Measurements from ENCODE around the gene ZBTB7C. TPM values are rescaled to one million over a fixed set of nuclear protein-coding genes. Genes with fewer than 3 reads are reported as not detected.

ZBTB7C gene
- total and polyA plus RNA-seq, 10 of the 15 experiments (the other 5 are each of a cell fraction or from before 2014, with no cell fraction given), result under 0.01 to 0.08 (median 0.01) TPM; not detected in 7

GRCh38 chr18:48049757-48050156, 359.4 kb downstream of the ZBTB7C start:
- RAD21 ChIA-PET (ENCODE audit: unreplicated experiment), result no interaction called here
- 65% methylated on average over 5 of the region's 5 CpGs for WGBS (ENCODE audit: insufficient coverage, insufficient replicate concordance, low lambda C conversion rate, missing lambda C conversion rate)
- no peak overlapping the region for H3K27ac ChIP-seq (ENCODE audit: control insufficient read depth, insufficient read depth)
- CTCF ChIA-PET, result no interaction called here
- peaks cover 0 to 6% of the 10 kb centered on the region in 2 experiments; a peak in 3 of 4 replicates for H3K27me3 ChIP-seq (replicated peaks in 1 of 2; ENCODE audit: control insufficient read depth in 2 of 2, insufficient read depth in 2 of 2, low read length in 1 of 2)
- no peaks in the 10 kb centered on the region for H3K36me3 ChIP-seq (ENCODE audit: control insufficient read depth in 2 of 2, insufficient read depth in 2 of 2, low read length in 1 of 2)
- no peak overlapping the region for H3K9ac ChIP-seq (ENCODE audit: control insufficient read depth, insufficient read depth, low read length)
- no peak overlapping the region for H3K4me3 ChIP-seq
- SMC1A ChIA-PET (ENCODE audit: uncharacterized antibody, unreplicated experiment), result no interaction called here
- H4K20me1 ChIP-seq (ENCODE audit: control insufficient read depth, insufficient read depth), result no peaks in the 10 kb centered on the region
- POLR2A ChIA-PET, result no interaction called here
- no peaks in the 10 kb centered on the region for H3K79me2 ChIP-seq (ENCODE audit: control insufficient read depth, insufficient read depth, low read length)
- no peak overlapping the region for H3K4me2 ChIP-seq (ENCODE audit: control insufficient read depth, insufficient read depth)
- TF ChIP-seq MTA3 (IDR thresholded peaks at IDR 0.05; ENCODE audit: borderline replicate concordance, low read length) (no peak), ZNF217 (IDR thresholded peaks at IDR 0.05) (no peak), POLR2AphosphoS5 (IDR thresholded peaks at IDR 0.05; ENCODE audit: low read length) (no peak), POU2F2 (IDR thresholded peaks at IDR 0.05; ENCODE audit: borderline replicate concordance, low read depth, low read length) (no peak), NR2F1 (conservative IDR thresholded peaks at IDR 0.05) (no peak), IKZF1 (conservative IDR thresholded peaks at IDR 0.05) (no peak), LARP7 (IDR thresholded peaks at IDR 0.05) (no peak), JUNB (IDR thresholded peaks at IDR 0.05) (no peak), NFYB (IDR thresholded peaks at IDR 0.05; ENCODE audit: insufficient read depth, low read depth, low read length) (no peak)
- FAIRE-seq, result no peak
- no TSS peak for BruUV-seq (replicated peaks)
- H3K9me3 ChIP-seq (replicated peaks; ENCODE audit: control insufficient read depth, insufficient read depth, low read length), result no peaks in the 10 kb centered on the region
- no peak for ATAC-seq
- intact Hi-C loops (cut with micrococcal nuclease; ENCODE audit: unreplicated experiment), result no loop called here
- no peaks in the 10 kb centered on the region for H3K4me1 ChIP-seq (ENCODE audit: control insufficient read depth, insufficient read depth, low read length)
- in situ Hi-C loops (cut with MboI), result no loop called here
- H2AFZ ChIP-seq (ENCODE audit: control insufficient read depth, low read depth, low read length), result no peak overlapping the region
- DNase-seq (ENCODE audit: low read depth, low spot score), result no peak

GRCh38 chr18:48048251-48048650, 360.9 kb downstream of the ZBTB7C start:
- CTCF ChIA-PET, result interaction anchor here (1.1 kb wide), 1 partner anchor 293 kb away, joined by 4 read pairs; no protein-coding TSS in a partner anchor
- H3K9me3 ChIP-seq (replicated peaks; ENCODE audit: control insufficient read depth, insufficient read depth, low read length), result no peaks in the 10 kb centered on the region
- intact Hi-C loops (cut with micrococcal nuclease; ENCODE audit: unreplicated experiment), result no loop called here
- no peaks in the 10 kb centered on the region for H4K20me1 ChIP-seq (ENCODE audit: control insufficient read depth, insufficient read depth)
- no peak overlapping the region for H3K4me3 ChIP-seq
- no peaks in the 10 kb centered on the region for H3K4me1 ChIP-seq (ENCODE audit: control insufficient read depth, insufficient read depth, low read length)
- no TSS peak for BruUV-seq (replicated peaks)
- RAD21 ChIA-PET (ENCODE audit: unreplicated experiment), result no interaction called here
- FAIRE-seq (no peak), DNase-seq (ENCODE audit: low read depth, low spot score) (no peak), ATAC-seq (no peak)
- POLR2A ChIA-PET, result no interaction called here
- no peak overlapping the region for H3K27ac ChIP-seq (ENCODE audit: control insufficient read depth, insufficient read depth)
- no peaks in the 10 kb centered on the region for H3K79me2 ChIP-seq (ENCODE audit: control insufficient read depth, insufficient read depth, low read length)
- no peak overlapping the region for H2AFZ ChIP-seq (ENCODE audit: control insufficient read depth, low read depth, low read length)
- no peak overlapping the region for H3K4me2 ChIP-seq (ENCODE audit: control insufficient read depth, insufficient read depth)
- H3K9ac ChIP-seq (ENCODE audit: control insufficient read depth, insufficient read depth, low read length), result no peak overlapping the region
- SMC1A ChIA-PET (ENCODE audit: uncharacterized antibody, unreplicated experiment), result no interaction called here
- H3K36me3 ChIP-seq (ENCODE audit: control insufficient read depth in 2 of 2, insufficient read depth in 2 of 2, low read length in 1 of 2), result no peaks in the 10 kb centered on the region
- no peaks in the 10 kb centered on the region; a peak in 2 of 4 replicates for H3K27me3 ChIP-seq (replicated peaks in 1 of 2; ENCODE audit: control insufficient read depth in 2 of 2, insufficient read depth in 2 of 2, low read length in 1 of 2)
- in situ Hi-C loops (cut with MboI), result no loop called here
- 18% methylated on average over 3 of the region's 3 CpGs for WGBS (ENCODE audit: insufficient coverage, insufficient replicate concordance, low lambda C conversion rate, missing lambda C conversion rate)
- no peak for TF ChIP-seq IRF5 (IDR thresholded peaks at IDR 0.05; ENCODE audit: borderline replicate concordance)
- TF ChIP-seq NR2C1 (IDR thresholded peaks at IDR 0.05), result no peak
- no peak for TF ChIP-seq CREM (IDR thresholded peaks at IDR 0.05; ENCODE audit: low read depth)
- no peak for TF ChIP-seq BCL11A (IDR thresholded peaks at IDR 0.05; ENCODE audit: low read depth, low read length)
- no peak for TF ChIP-seq GATAD2B (conservative IDR thresholded peaks at IDR 0.05; ENCODE audit: low read depth)
- no peak for TF ChIP-seq SP1 (IDR thresholded peaks at IDR 0.05; ENCODE audit: low read depth, low read length)
- TF ChIP-seq POLR2AphosphoS5 (IDR thresholded peaks at IDR 0.05; ENCODE audit: low read length), result no peak
- TF ChIP-seq HDAC2 (IDR thresholded peaks at IDR 0.05), result no peak
- no peak for TF ChIP-seq MEF2A (IDR thresholded peaks at IDR 0.05; ENCODE audit: insufficient read depth, low read depth, low read length)
- no peak for TF ChIP-seq PKNOX1 (IDR thresholded peaks at IDR 0.05)
- no peak for TF ChIP-seq YY1 (IDR thresholded peaks at IDR 0.05; ENCODE audit: low read depth, low read length)
- TF ChIP-seq ZNF384 (IDR thresholded peaks at IDR 0.05; ENCODE audit: borderline replicate concordance, low read depth, low read length), result no peak
- no peak for TF ChIP-seq MYB (IDR thresholded peaks at IDR 0.05; ENCODE audit: borderline replicate concordance, low read depth, low read length)

All from GM12878 (cell line).